SK-N-SH (cell line): ENCODE results near the gene MIPOL1.

Experiments used
- CHD2 ChIP-seq: fragments of 150-350 bp; IDR thresholded peaks from 2 replicates; pipeline ENCODE4 v1.6.1; 2018; ENCODE audit warnings: low read length; ENCODE audit not compliant: partially characterized antibody
- CTCF ChIP-seq: fragments of 200-600 bp; sonication (generic); IDR thresholded peaks from 2 replicates; pipeline ENCODE4 v1.6.1; 2017; ENCODE audit warnings: antibody characterized with exemption, mild to moderate bottlenecking, moderate library complexity
- ELF1 ChIP-seq: IDR thresholded peaks from 2 replicates; pipeline ENCODE4 v1.4.0; 2012
- EZH2phosphoT487 ChIP-seq: fragments of 200-600 bp; sonication (generic); IDR thresholded peaks from 2 replicates; pipeline ENCODE4 v1.6.1; 2017; ENCODE audit warnings: low read depth, mixed run types, mild to moderate bottlenecking, antibody characterized with exemption, moderate library complexity, borderline replicate concordance
- FOXM1 ChIP-seq: IDR thresholded peaks from 2 replicates; pipeline ENCODE4 v1.4.0; 2012; ENCODE audit warnings: low read depth, mild to moderate bottlenecking
- GATA2 ChIP-seq: sonication (generic); formaldehyde crosslinking; IDR thresholded peaks from 2 replicates; pipeline ENCODE4 v1.5.0; 2020; ENCODE audit warnings: mild to moderate bottlenecking, missing genetic modification reagents
- POLR2AphosphoS5 ChIP-seq: IDR thresholded peaks from 2 replicates; pipeline ENCODE4 v1.6.1; 2012; ENCODE audit warnings: low read depth, low read length
- RAD21 ChIP-seq: IDR thresholded peaks from 2 replicates; pipeline ENCODE4 v1.6.1; 2012; ENCODE audit warnings: mild to moderate bottlenecking, low read length
- RCOR1 ChIP-seq: fragments of 150-350 bp; IDR thresholded peaks from 2 replicates; pipeline ENCODE4 v1.6.1; 2017; ENCODE audit warnings: antibody characterized with exemption, low read length
- REST ChIP-seq: IDR thresholded peaks from 2 replicates; pipeline ENCODE4 v1.6.1; 2012; ENCODE audit warnings: mild to moderate bottlenecking, low read depth, low read length, moderate library complexity
- YY1 ChIP-seq: IDR thresholded peaks from 2 replicates; pipeline ENCODE4 v1.4.0; 2012; ENCODE audit warnings: low read depth, mild to moderate bottlenecking
- TF ChIP-seq, protein P1 (sequence below): IDR thresholded peaks from 2 replicates; pipeline ENCODE4 v1.4.0; 2012; ENCODE audit warnings: low read depth

DNA sequence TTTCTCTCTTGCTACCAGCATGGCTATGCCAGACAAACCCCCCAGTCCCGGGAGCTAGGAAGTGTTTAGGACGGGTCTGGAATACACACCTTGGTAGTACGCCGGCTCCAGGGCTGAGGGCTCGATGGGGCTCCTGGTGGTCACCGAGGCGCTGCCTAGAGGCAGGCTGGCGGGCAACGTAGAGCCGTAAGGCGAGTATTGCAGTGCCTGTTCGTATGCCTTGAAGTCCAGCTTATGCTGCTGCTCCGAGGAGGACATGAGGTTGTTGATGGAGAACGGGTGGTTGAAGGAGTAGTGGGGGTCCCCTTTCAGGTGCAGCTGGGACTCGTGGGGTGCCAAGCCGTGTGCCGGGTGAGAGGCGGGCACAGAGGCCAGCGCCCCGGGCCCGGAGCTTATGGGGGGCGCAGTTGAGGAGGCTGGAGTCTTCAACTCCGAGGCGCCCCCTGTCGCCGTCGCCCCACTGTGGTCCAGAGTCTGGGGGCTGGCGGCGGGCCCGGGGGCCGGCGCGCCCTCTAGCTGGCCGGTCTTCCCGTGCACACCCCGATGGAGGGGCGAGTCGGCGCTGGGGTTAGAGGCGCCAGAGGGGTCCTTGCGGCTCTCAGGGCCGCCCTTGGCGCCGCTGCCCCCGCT lies 393.7 kb downstream of the MIPOL1 start:
- TF ChIP-seq CTCF (no peak), ELF1 (no peak), YY1 (no peak), REST (no peak), RAD21 (no peak), GATA2 (CRISPR knock-in tag) (no peak), EZH2phosphoT487 (no peak), POLR2AphosphoS5 (no peak), FOXM1 (no peak), RCOR1 (no peak), CHD2 (no peak)
- TF ChIP-seq, protein P1, sequence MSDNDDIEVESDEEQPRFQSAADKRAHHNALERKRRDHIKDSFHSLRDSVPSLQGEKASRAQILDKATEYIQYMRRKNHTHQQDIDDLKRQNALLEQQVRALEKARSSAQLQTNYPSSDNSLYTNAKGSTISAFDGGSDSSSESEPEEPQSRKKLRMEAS: no peak
